Measurements from ENCODE around the gene PTPRA. TPM values are rescaled to one million over a fixed set of nuclear protein-coding genes. Genes with fewer than 3 reads are reported as not detected.

PTPRA gene
- total RNA-seq, 1 donor from 2014 or later: 88.7 TPM

DNA sequence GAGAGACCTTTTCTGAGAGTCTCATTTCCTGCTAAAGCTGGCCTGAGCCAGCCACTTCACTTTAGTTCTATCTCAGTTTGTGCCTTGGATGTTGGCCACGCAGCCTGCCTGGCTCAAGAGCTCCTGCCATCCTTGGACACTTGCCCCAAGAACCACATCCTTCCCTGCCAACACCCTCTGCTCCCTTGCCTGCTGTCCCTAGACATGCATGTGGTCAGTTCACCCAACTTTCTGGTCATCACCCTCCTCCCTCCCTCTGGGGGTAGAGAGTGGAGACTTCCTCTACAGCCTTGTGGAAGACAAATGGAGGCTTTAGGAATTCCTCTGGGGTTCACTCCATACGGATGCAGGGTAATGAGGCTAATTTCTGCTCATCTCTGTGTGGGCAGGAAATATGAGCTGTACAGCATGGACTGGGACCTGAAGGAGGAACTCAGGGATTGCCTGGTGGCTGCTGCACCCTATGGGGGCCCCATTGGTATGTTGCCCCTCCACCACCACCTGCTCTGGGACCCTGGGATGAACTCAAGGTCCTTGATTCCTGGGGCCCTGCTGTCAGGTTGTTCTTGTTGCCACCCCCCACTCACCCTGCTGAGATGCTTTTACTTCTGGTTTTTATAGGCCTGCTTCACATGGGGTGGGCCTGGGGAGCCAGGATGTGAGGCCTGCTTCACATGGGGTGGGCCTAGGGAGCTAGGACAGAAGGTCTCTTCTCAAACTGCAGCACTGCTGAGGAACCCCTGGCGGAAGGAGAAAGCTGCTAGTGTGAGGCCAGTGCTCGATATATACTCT is 13.8 kb upstream of the PTPRA start:
- TF ChIP-seq CTCF (conservative IDR thresholded peaks at IDR 0.05): no peak
- Mint-ChIP-seq H3K27ac (ENCODE audit: unreplicated experiment) (no peak overlapping the region), H3K36me3 (ENCODE audit: low read depth) (no peaks in the 10 kb centered on the region), H3K9me3 (no peaks in the 10 kb centered on the region), H3K4me3 (no peak overlapping the region), H3K4me1 (no peaks in the 10 kb centered on the region), H3K27me3 (ENCODE audit: low read depth) (no peaks in the 10 kb centered on the region)
- DNase-seq (ENCODE audit: low read depth, low spot score): no peak

DNA sequence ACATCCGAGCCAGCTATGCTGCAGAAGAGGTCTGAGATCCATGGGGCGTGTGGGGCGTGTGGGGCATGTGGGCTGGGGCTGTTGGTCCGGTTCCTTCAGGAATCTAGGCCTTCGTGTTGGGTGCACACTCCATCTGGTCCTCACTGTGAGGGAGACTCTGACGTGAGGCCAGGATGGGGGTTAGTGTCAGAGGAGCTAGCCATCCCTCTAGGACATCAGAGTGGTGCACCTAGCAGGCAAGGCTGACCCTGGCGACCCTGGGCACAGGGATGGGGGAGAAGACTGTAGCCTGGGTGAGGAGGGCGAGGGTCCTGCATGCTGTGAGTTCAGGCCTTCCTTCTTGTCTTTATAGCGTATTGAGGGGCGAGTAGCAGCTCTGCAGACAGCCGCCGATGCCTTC is 8.7 kb upstream of the PTPRA start:
- no peak for TF ChIP-seq CTCF (conservative IDR thresholded peaks at IDR 0.05)
- Mint-ChIP-seq H3K36me3 (ENCODE audit: low read depth) (peaks cover 5% of the 10 kb centered on the region), H3K4me1 (peaks cover 24% of the 10 kb centered on the region), H3K9me3 (no peaks in the 10 kb centered on the region), H3K4me3 (no peak overlapping the region), H3K27me3 (ENCODE audit: low read depth) (no peaks in the 10 kb centered on the region), H3K27ac (ENCODE audit: unreplicated experiment) (no peak overlapping the region)
- DNase-seq (ENCODE audit: low read depth, low spot score): no peak

GRCh38 chr20:2865101-2865500 is 8.2 kb upstream of the PTPRA start:
- peaks cover 24% of the 10 kb centered on the region for H3K4me1 Mint-ChIP-seq
- no peak overlapping the region for H3K4me3 Mint-ChIP-seq
- no peaks in the 10 kb centered on the region for H3K27me3 Mint-ChIP-seq (ENCODE audit: low read depth)
- no peak for TF ChIP-seq CTCF (conservative IDR thresholded peaks at IDR 0.05)
- H3K9me3 Mint-ChIP-seq: no peaks in the 10 kb centered on the region
- peaks cover 5% of the 10 kb centered on the region for H3K36me3 Mint-ChIP-seq (ENCODE audit: low read depth)
- no peak for DNase-seq (ENCODE audit: low read depth, low spot score)
- no peak overlapping the region for H3K27ac Mint-ChIP-seq (ENCODE audit: unreplicated experiment)

- no peak for TF ChIP-seq CTCF (conservative IDR thresholded peaks at IDR 0.05)
- H3K27ac Mint-ChIP-seq (ENCODE audit: unreplicated experiment): no peak overlapping the region
- no peaks in the 10 kb centered on the region for H3K27me3 Mint-ChIP-seq (ENCODE audit: low read depth)
- H3K36me3 Mint-ChIP-seq (ENCODE audit: low read depth): peaks cover 5% of the 10 kb centered on the region
- DNase-seq (ENCODE audit: low read depth, low spot score): no peak
- H3K9me3 Mint-ChIP-seq: no peaks in the 10 kb centered on the region
- peaks cover 30% of the 10 kb centered on the region for H3K4me1 Mint-ChIP-seq
- no peak overlapping the region for H3K4me3 Mint-ChIP-seq
Observed at GRCh38 chr20:2865630-2866029, 7.7 kb upstream of the PTPRA start.

DNA sequence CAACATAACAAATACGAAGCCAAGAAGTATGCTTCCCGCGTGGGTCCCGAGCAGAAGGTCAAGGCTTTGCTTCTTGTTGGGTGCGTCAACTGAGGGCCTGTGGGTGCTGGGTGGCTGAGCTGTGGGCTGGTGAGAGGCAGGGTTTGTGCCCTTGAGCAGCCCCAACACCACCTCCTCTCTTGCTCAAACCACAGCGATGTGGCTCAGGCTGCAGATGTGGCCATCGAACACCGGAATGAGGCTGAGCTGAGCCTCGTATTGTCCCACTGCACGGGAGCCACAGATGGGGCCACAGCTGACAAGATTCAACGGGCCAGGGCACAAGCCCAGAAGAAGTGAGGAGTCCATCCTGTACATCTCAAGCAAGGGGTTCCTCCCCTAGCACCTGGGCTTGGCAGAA is 7.0 kb upstream of the PTPRA start:
- Mint-ChIP-seq H3K27ac (ENCODE audit: unreplicated experiment) (no peak overlapping the region), H3K27me3 (ENCODE audit: low read depth) (no peaks in the 10 kb centered on the region), H3K4me3 (no peak overlapping the region), H3K4me1 (peaks cover 35% of the 10 kb centered on the region), H3K9me3 (no peaks in the 10 kb centered on the region), H3K36me3 (ENCODE audit: low read depth) (peaks cover 5% of the 10 kb centered on the region)
- TF ChIP-seq CTCF (conservative IDR thresholded peaks at IDR 0.05): no peak
- DNase-seq (ENCODE audit: low read depth, low spot score): no peak
